Fibroblast of lung (primary cell): ENCODE data around the gene USP31. TPM values are rescaled to one million over a fixed set of nuclear protein-coding genes. Genes with fewer than 3 reads are reported as not detected.

ENCODE experiments used
- DNase-seq, 2 donors: peaks; one replicate each; pipeline versions ENCODE4 v3.0.0 to v3.0.0-alpha.2; 2010; ENCODE audit warnings: low read depth in 2 of 2
- H2AFZ ChIP-seq: 2 replicates; pipeline ENCODE4 v1.5.1; 2012; ENCODE audit warnings: low read length, control low read depth, inconsistent platforms
- H3K27ac ChIP-seq: 2 replicates; pipeline ENCODE4 v1.5.1; 2011; ENCODE audit warnings: low read length, control low read depth; ENCODE audit not compliant: insufficient read depth
- H3K27me3 ChIP-seq: 2 replicates; pipeline ENCODE4 v1.5.1; 2011; ENCODE audit warnings: mild to moderate bottlenecking, low read length; ENCODE audit not compliant: control insufficient read depth, insufficient read depth
- H3K36me3 ChIP-seq: 2 replicates; pipeline ENCODE4 v1.5.1; 2011; ENCODE audit warnings: low read length; ENCODE audit not compliant: control insufficient read depth, insufficient read depth
- H3K4me1 ChIP-seq: 2 replicates; pipeline ENCODE4 v1.5.1; 2011; ENCODE audit warnings: low read length; ENCODE audit not compliant: control insufficient read depth, insufficient read depth; ENCODE audit errors: extremely low read depth
- H3K4me2 ChIP-seq: 2 replicates; pipeline ENCODE4 v1.5.1; 2011; ENCODE audit warnings: low read length, control low read depth; ENCODE audit not compliant: insufficient read depth; ENCODE audit errors: extremely low read depth
- H3K4me3 ChIP-seq, 4 experiments: fragments of 200-600 bp in 1 of 4; sonication (generic) in 1 of 4; replicated peaks in 1 of 4; 2 replicates each; pipeline ENCODE4 v1.5.1; 2011 to 2016; ENCODE audit warnings: low read length in 4 of 4, low read depth in 3 of 4, mild to moderate bottlenecking in 3 of 4, control low read depth in 2 of 4, inconsistent platforms in 1 of 4, mixed read lengths in 1 of 4; ENCODE audit not compliant: insufficient read depth in 1 of 4; ENCODE audit errors: control extremely low read depth in 1 of 4
- H3K79me2 ChIP-seq: 2 replicates; pipeline ENCODE4 v1.5.1; 2012; ENCODE audit warnings: mild to moderate bottlenecking, low read length, inconsistent platforms; ENCODE audit not compliant: control insufficient read depth, insufficient read depth
- H3K9ac ChIP-seq: 2 replicates; pipeline ENCODE4 v1.5.1; 2011; ENCODE audit warnings: mild to moderate bottlenecking, low read length, control low read depth; ENCODE audit not compliant: insufficient read depth
- H3K9me3 ChIP-seq: 2 replicates; pipeline ENCODE4 v1.5.1; 2012; ENCODE audit warnings: low read depth, low read length; ENCODE audit not compliant: control insufficient read depth, insufficient read depth
- H4K20me1 ChIP-seq: 2 replicates; pipeline ENCODE4 v1.5.1; 2011; ENCODE audit warnings: low read length; ENCODE audit not compliant: control insufficient read depth, insufficient read depth; ENCODE audit errors: extremely low read depth
- EZH2 ChIP-seq: IDR thresholded peaks from 2 replicates; pipeline ENCODE4 v1.5.1; 2012; ENCODE audit warnings: low read length, control low read depth, mild to moderate bottlenecking; ENCODE audit errors: missing control alignments
- polyA plus RNA-seq, 2 donors: library from polyadenylated mRNA; depleted of rRNA in 1 of 2; stranded (reverse) in 1 of 2; unstranded in 1 of 2; fragments of >200 nt; gene quantifications; 2 replicates each; pipeline ENCODE4 v1.2.1, GENCODE V29; 2011 to 2012; ENCODE audit warnings: missing spikeins in 1 of 2
- total RNA-seq: library from RNA; depleted of rRNA; stranded (reverse); fragments of >200 nt; gene quantifications from 2 replicates; pipeline ENCODE4 v1.2.1, GENCODE V29; 2014
- TF ChIP-seq, protein P1 (sequence below), 2 donors: IDR thresholded peaks in 1 of 2; conservative IDR thresholded peaks in 1 of 2; 1 replicate in 1 of 2; 2 replicates in 1 of 2; pipeline ENCODE4 v1.5.1; 2011 to 2012; ENCODE audit warnings: low read length in 2 of 2, control low read depth in 1 of 2, inconsistent platforms in 1 of 2, low read depth in 1 of 2, mild to moderate bottlenecking in 1 of 2

Gene USP31
- total and polyA plus RNA-seq, 2 donors (not counting 1 experiment from before 2014, with no cell fraction given) = 4.8 to 5.8 TPM

DNA sequence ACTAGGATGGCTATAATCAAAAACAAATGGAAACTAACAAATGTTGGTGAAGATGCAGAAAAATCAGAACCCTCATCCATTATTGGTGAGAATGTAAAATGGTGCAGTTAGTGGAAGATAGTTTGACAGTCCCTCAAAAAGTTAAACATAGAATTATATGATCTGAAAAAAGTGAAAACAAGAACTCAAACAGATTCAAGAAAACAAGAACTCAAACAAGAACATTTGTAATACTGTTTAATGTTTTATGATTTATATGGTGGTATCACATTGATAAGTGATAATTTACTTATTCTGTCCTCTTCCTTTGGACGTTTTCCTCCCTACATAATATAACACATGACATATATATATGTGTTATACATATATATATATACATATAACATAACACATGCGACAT is 12.0 kb downstream of the USP31 start:
- no peak for DNase-seq
- Histone ChIP-seq H3K4me2 (no peak overlapping the region), H3K4me1 (no peaks in the 10 kb centered on the region), H2AFZ (no peak overlapping the region), H3K36me3 (no peaks in the 10 kb centered on the region), H3K4me3 (no peak overlapping the region), H3K27me3 (no peaks in the 10 kb centered on the region), H3K79me2 (peaks cover 21% of the 10 kb centered on the region), H3K9me3 (no peaks in the 10 kb centered on the region), H3K27ac (no peak overlapping the region), H3K9ac (no peak overlapping the region), H4K20me1 (no peaks in the 10 kb centered on the region)
- TF ChIP-seq EZH2 = no peak
- TF ChIP-seq, protein P1, sequence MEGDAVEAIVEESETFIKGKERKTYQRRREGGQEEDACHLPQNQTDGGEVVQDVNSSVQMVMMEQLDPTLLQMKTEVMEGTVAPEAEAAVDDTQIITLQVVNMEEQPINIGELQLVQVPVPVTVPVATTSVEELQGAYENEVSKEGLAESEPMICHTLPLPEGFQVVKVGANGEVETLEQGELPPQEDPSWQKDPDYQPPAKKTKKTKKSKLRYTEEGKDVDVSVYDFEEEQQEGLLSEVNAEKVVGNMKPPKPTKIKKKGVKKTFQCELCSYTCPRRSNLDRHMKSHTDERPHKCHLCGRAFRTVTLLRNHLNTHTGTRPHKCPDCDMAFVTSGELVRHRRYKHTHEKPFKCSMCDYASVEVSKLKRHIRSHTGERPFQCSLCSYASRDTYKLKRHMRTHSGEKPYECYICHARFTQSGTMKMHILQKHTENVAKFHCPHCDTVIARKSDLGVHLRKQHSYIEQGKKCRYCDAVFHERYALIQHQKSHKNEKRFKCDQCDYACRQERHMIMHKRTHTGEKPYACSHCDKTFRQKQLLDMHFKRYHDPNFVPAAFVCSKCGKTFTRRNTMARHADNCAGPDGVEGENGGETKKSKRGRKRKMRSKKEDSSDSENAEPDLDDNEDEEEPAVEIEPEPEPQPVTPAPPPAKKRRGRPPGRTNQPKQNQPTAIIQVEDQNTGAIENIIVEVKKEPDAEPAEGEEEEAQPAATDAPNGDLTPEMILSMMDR (conservative IDR thresholded peaks at IDR 0.05 in 1 of 2, IDR thresholded peaks at IDR 0.05 in 1 of 2; ENCODE audit: low read depth in 1 of 2, low read length in 2 of 2) = no peak

DNA sequence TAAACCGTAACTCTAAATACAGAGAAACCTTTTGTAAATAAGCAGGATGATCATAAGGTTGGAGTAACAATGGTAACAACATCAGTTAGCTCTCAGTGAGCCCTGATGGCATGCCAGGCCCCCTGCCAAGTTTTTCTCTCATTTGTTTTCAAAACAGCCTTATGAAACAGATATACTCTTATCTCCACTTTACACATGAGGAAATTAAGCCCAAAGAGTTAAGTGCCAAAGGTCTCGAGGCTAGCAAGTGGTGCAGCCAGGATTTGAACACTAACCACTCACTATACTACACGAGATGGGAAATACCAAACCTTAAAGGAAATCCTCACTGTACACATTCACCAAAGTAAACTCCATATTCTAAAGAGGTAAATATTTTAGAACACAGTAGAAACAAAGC is 15.0 kb downstream of the USP31 start:
- TF ChIP-seq, protein P1 (conservative IDR thresholded peaks at IDR 0.05 in 1 of 2, IDR thresholded peaks at IDR 0.05 in 1 of 2; ENCODE audit: low read depth in 1 of 2, low read length in 2 of 2) = no peak
- TF ChIP-seq EZH2 = no peak
- H3K4me2 ChIP-seq = no peak overlapping the region
- peaks cover 20% of the 10 kb centered on the region for H3K79me2 ChIP-seq
- H4K20me1 ChIP-seq = no peaks in the 10 kb centered on the region
- H3K4me1 ChIP-seq = no peaks in the 10 kb centered on the region
- H3K27ac ChIP-seq = no peak overlapping the region
- H3K36me3 ChIP-seq = no peaks in the 10 kb centered on the region
- peak in 1 of 2 donors; percentile 9 for DNase-seq
- H3K9me3 ChIP-seq = no peaks in the 10 kb centered on the region
- H3K9ac ChIP-seq = no peak overlapping the region
- no peak overlapping the region for H2AFZ ChIP-seq
- H3K4me3 ChIP-seq = no peak overlapping the region
- no peaks in the 10 kb centered on the region for H3K27me3 ChIP-seq

DNA sequence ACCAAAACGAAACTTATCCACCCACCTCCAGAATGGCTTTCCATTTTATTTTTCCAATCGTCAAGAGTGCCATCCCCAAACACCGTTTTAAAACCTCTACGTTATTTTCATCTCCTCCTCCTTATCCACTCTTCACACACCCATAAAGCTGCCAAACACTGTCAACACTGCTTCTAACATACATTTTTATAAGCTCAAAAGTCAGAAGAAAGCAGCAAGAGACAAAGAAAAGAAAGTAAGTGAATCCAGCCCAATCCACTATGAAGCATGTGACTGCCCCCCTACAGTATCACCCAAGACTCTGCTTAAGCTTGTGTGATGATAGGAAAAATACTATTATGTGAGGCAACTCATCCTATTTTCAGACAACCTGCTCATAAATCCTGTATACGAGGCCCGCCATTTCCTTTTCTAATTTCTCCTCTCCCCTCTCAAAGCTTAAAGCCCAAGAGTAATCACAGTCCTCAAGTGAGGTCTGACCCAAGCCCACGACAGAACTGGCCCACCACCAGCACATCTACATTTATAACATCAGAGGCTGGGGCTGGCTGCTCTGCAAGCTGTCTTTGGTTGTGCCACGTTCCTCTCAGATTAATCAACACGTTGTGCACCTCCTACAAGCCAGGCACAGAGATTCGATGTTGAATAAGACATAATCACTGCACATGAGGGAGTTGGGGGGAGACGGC is 16.3 kb downstream of the USP31 start:
- peak; percentile 39 to 73 for DNase-seq
- Histone ChIP-seq H3K27me3 (no peaks in the 10 kb centered on the region), H3K4me3 (peak overlapping the region in 3 of 4 experiments; percentile 10 to 30 (median 22)), H2AFZ (no peak overlapping the region), H4K20me1 (no peaks in the 10 kb centered on the region), H3K36me3 (no peaks in the 10 kb centered on the region), H3K4me2 (peak overlapping the region; percentile 60), H3K9ac (no peak overlapping the region), H3K4me1 (no peaks in the 10 kb centered on the region), H3K9me3 (no peaks in the 10 kb centered on the region), H3K27ac (no peak overlapping the region), H3K79me2 (peaks cover 17% of the 10 kb centered on the region)
- TF ChIP-seq, protein P1 (conservative IDR thresholded peaks at IDR 0.05 in 1 of 2, IDR thresholded peaks at IDR 0.05 in 1 of 2; ENCODE audit: low read depth in 1 of 2, low read length in 2 of 2) = no peak
- TF ChIP-seq EZH2 = no peak
